Measurements from ENCODE around the gene MOCOS. TPM values are rescaled to one million over a fixed set of nuclear protein-coding genes. Genes with fewer than 3 reads are reported as not detected.
"Not testable (repeated sequence)": the region's sequence is repeated elsewhere in the genome, so short reads cannot be mapped to it uniquely, and the experiment has no call there.

The MOCOS gene
- total RNA-seq, 1 experiment from 2014 or later: 4.2 TPM

DNA sequence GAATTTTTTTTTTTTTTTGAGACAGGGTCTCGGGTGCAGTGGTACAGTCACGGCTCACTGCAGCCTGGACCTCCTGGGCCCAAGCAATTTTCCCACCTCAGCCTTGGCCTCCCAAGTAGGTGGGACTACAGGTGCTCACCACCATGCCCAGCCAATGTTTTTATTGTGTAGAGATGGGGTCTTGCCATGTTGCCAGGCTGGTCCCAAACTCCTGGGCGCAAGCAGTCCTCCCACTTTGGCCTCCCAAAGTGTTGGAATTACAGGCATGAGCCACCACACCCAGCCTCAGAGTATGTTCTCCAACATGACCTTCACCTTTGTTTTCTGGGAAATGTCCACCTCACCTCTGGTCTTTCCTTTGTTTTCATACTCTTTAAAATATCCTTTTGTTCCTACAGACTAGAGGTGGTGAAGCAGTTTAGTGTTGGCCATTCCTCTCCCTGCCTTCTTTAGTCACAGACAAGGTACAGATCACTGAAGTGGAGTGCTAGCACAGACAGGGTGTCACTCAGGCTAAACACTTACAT lies 19.5 kb upstream of the MOCOS start (continued):
- TF ChIP-seq ARID4B (CRISPR knock-in tag; IDR thresholded peaks at IDR 0.05; ENCODE audit: borderline replicate concordance) (no peak), CTCF (IDR thresholded peaks at IDR 0.05) (no peak)

DNA sequence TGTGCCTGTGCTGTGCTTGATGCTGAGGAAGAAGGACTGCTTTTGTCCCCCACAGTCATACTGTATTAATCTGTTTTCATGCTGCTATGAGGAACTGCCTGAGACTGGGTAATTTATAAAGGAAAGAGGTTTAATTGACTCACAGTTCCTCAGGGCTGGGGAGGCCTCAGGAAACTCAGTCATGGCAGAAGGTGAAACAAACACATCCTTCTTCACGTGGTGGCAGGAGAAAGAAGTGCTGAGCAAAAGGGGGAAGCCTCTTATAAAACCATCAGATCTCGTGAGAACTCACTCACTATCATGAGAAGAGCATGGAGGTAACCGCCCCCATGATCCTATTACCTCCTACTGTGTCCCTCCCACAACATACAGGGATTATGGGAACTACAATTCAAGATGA lies 19.0 kb upstream of the MOCOS start:
- POLR2A ChIA-PET; H3K4me1 Mint-ChIP-seq; H3K4me3 Mint-ChIP-seq; H3K9me3 Mint-ChIP-seq; ATAC-seq; H3K27ac Mint-ChIP-seq; DNase-seq (ENCODE audit: low spot score); CTCF ChIA-PET; H3K27me3 Mint-ChIP-seq (ENCODE audit: low read depth): not testable (repeated sequence)
- peaks cover 70% of the 10 kb centered on the region for H3K36me3 Mint-ChIP-seq

GRCh38 chr18:36169938-36170337 lies 17.4 kb upstream of the MOCOS start:
- POLR2A ChIA-PET: no interaction called here
- no peak for ATAC-seq
- Mint-ChIP-seq H3K4me3 (no peak overlapping the region), H3K27ac (no peak overlapping the region), H3K27me3 (ENCODE audit: low read depth) (no peaks in the 10 kb centered on the region), H3K36me3 (peaks cover 61% of the 10 kb centered on the region), H3K4me1 (no peaks in the 10 kb centered on the region), H3K9me3 (no peaks in the 10 kb centered on the region)
- TF ChIP-seq CBFB (CRISPR knock-in tag; IDR thresholded peaks at IDR 0.05; ENCODE audit: low read depth): no peak
- CTCF ChIA-PET: no interaction called here
- DNase-seq (ENCODE audit: low spot score): no peak

DNA sequence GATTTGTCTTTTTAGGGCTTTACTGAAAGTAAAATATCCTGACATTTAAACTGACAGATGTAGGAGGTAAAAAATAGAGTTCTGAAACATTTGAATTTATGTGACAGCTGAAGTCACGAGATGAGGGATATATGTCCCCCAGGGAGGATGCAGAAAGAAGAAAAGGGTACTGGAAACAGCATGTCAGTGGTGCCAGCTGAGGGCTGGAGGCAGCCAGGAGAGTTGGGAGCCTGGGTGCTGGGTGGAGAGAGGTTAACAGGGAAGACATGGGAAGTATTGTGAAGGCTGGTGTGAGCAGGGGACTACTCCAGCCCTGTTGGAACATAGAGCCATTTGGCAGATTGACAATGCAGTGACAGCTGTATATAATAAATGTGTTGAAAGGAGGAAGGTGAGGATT lies 11.8 kb upstream of the MOCOS start:
- no peak for ATAC-seq
- no peak for DNase-seq (ENCODE audit: low spot score)
- TF ChIP-seq NFE2L1 (CRISPR knock-in tag; IDR thresholded peaks at IDR 0.05) (no peak), USF2 (CRISPR knock-in tag; IDR thresholded peaks at IDR 0.05) (no peak), PRRX2 (CRISPR knock-in tag; IDR thresholded peaks at IDR 0.05) (no peak)
- POLR2A ChIA-PET: no interaction called here
- peaks cover 5% of the 10 kb centered on the region; the same call in 1 of the 2 replicates for H3K4me1 Mint-ChIP-seq
- H3K27ac Mint-ChIP-seq: no peak overlapping the region
- CTCF ChIA-PET: no interaction called here
- no peaks in the 10 kb centered on the region for H3K27me3 Mint-ChIP-seq (ENCODE audit: low read depth)
- no peaks in the 10 kb centered on the region for H3K9me3 Mint-ChIP-seq
- peaks cover 40% of the 10 kb centered on the region for H3K36me3 Mint-ChIP-seq
- no peak overlapping the region for H3K4me3 Mint-ChIP-seq

GRCh38 chr18:36176177-36176584 lies 11.1 kb upstream of the MOCOS start:
- Mint-ChIP-seq H3K4me1 (peaks cover 5% of the 10 kb centered on the region; the same call in 1 of the 2 replicates), H3K4me3 (no peak overlapping the region), H3K36me3 (peaks cover 34% of the 10 kb centered on the region), H3K27me3 (ENCODE audit: low read depth) (no peaks in the 10 kb centered on the region), H3K9me3 (no peaks in the 10 kb centered on the region), H3K27ac (no peak overlapping the region)
- POLR2A ChIA-PET: no interaction called here
- CTCF ChIA-PET: no interaction called here
- ATAC-seq (no peak), DNase-seq (ENCODE audit: low spot score) (no peak)
- TF ChIP-seq HMGXB4 (CRISPR knock-in tag; IDR thresholded peaks at IDR 0.05) (no peak), MAX (CRISPR knock-in tag; IDR thresholded peaks at IDR 0.05) (no peak), GABPB1 (CRISPR knock-in tag; IDR thresholded peaks at IDR 0.05) (peak; percentile 93), ZBTB43 (CRISPR knock-in tag; IDR thresholded peaks at IDR 0.05) (no peak), NR3C1 (CRISPR knock-in tag; conservative IDR thresholded peaks at IDR 0.05; ENCODE audit: low read depth) (no peak)
